ENCODE data around the gene CCDC134. TPM values are rescaled to one million over a fixed set of nuclear protein-coding genes. Genes with fewer than 3 reads are reported as not detected.

CCDC134 gene
- total and polyA plus RNA-seq, 2 of the 13 experiments (the other 11 are each of a cell fraction or from before 2014, with no cell fraction given), result 4.8 to 17.4 TPM

DNA sequence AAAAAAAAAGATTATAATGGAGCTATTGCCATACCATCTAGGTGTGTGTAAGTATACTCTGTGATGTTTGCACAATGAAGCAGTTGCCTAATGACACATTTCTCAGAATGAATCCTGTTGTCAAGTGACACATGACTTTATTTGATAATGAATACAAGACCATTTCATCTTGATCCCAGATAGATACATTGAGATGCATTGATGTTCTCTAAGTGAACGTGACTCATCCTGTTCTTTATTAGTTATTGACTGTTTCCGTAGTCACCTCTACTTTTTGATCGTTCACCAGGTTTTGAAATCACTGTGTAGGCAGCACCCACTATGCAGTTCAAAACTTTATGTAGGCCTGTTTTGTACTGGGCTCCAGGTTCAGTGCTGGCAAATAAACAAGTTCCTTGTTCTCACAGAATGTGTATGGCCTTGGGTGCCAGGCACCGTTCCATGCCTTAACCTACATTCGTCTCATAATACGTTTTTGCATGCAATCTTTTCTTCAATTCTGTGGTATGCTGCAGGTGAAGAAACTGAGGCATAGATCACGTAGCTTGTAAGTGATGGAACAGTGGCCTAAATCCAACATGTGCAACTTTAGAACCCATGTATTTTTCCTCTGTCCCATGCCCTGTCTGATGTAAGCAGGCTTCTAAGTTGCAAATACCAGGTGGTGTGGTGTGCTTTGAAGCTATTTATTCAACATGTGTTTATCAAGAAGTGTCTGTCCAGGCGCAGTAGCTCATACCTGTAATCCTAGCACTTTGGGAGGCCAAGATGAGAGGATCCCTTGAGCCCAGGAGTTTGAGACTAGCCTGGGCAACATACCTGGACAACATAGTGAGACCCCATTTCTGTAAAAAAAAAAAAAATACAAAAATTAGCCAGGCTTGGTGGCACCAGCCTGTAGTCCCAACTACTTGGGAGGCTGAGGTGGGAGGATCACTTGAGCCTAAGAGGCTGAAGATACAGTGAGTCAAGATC, 42.8 kb downstream of the CCDC134 start (continued):
- TF ChIP-seq, protein P1, sequence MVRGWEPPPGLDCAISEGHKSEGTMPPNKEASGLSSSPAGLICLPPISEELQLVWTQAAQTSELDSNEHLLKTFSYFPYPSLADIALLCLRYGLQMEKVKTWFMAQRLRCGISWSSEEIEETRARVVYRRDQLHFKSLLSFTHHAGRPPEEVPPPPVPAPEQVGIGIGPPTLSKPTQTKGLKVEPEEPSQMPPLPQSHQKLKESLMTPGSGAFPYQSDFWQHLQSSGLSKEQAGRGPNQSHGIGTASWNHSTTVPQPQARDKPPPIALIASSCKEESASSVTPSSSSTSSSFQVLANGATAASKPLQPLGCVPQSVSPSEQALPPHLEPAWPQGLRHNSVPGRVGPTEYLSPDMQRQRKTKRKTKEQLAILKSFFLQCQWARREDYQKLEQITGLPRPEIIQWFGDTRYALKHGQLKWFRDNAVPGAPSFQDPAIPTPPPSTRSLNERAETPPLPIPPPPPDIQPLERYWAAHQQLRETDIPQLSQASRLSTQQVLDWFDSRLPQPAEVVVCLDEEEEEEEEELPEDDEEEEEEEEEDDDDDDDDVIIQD (CRISPR knock-in tag; IDR thresholded peaks at IDR 0.05; ENCODE audit: low read depth), result no peak
- TF ChIP-seq, protein P2, sequence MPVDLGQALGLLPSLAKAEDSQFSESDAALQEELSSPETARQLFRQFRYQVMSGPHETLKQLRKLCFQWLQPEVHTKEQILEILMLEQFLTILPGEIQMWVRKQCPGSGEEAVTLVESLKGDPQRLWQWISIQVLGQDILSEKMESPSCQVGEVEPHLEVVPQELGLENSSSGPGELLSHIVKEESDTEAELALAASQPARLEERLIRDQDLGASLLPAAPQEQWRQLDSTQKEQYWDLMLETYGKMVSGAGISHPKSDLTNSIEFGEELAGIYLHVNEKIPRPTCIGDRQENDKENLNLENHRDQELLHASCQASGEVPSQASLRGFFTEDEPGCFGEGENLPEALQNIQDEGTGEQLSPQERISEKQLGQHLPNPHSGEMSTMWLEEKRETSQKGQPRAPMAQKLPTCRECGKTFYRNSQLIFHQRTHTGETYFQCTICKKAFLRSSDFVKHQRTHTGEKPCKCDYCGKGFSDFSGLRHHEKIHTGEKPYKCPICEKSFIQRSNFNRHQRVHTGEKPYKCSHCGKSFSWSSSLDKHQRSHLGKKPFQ (CRISPR knock-in tag; IDR thresholded peaks at IDR 0.05; ENCODE audit: insufficient replicate concordance), result no peak
- TF ChIP-seq ZSCAN29 (CRISPR knock-in tag; conservative IDR thresholded peaks at IDR 0.05) (no peak), SOX13 (IDR thresholded peaks at IDR 0.05) (no peak), SOX13 (CRISPR knock-in tag; conservative IDR thresholded peaks at IDR 0.05 in 1 of 2, IDR thresholded peaks at IDR 0.05 in 1 of 2) (peak in 1 of 2 experiments; percentile 22; a peak in 1 of 4 replicates), CEBPB (IDR thresholded peaks at IDR 0.05; ENCODE audit: borderline replicate concordance, low read depth, low read length) (peak; percentile 71; the same call in 1 of the 2 replicates)

GRCh38 chr22:41844036-41844435, 43.6 kb downstream of the CCDC134 start:
- Histone ChIP-seq H2AFZ (ENCODE audit: low read length) (no peak overlapping the region), H4K20me1 (ENCODE audit: insufficient read depth, low read length) (peaks cover 88% of the 10 kb centered on the region), H3K27ac (ENCODE audit: extremely low read length, insufficient read depth, low read length) (no peak overlapping the region), H3K27me3 (ENCODE audit: control insufficient read depth in 1 of 2, insufficient read depth in 2 of 2, low read length in 2 of 2) (no peaks in the 10 kb centered on the region), H3K9ac (ENCODE audit: insufficient read depth, low read depth, low read length) (no peak overlapping the region), H3K9me3 (ENCODE audit: low read length) (no peaks in the 10 kb centered on the region), H3K4me2 (ENCODE audit: low read depth, low read length) (no peak overlapping the region), H3K79me2 (ENCODE audit: insufficient read depth, low read length) (peaks cover 98% of the 10 kb centered on the region), H3K36me3 (replicated peaks in 1 of 2; ENCODE audit: control insufficient read depth in 1 of 2, insufficient read depth in 2 of 2, low read length in 2 of 2) (peaks cover 6 to 34% of the 10 kb centered on the region in 2 experiments), H3K4me1 (ENCODE audit: insufficient read depth, low read length) (peaks cover 85% of the 10 kb centered on the region), H3K4me3 (replicated peaks in 1 of 3; ENCODE audit: insufficient read depth in 1 of 3, low read depth in 2 of 3, low read length in 3 of 3) (no peak overlapping the region)
- ATAC-seq, result no peak
- intact Hi-C loops (cut with micrococcal nuclease; ENCODE audit: unreplicated experiment), result no loop called here
- CTCF ChIA-PET (ENCODE audit: low intra/inter-chr PET ratio, low total read pairs), result no interaction called here
- DNase-seq (ENCODE audit: low spot score), result no peak
- FAIRE-seq, result no peak
- no TSS peak for BruUV-seq (replicated peaks)
- POLR2A ChIA-PET, result interaction anchor here (0.8 to 3.8 kb wide), 3 partner anchors 11 to 43 kb away, joined by 3 to 24 read pairs (median 5); partner anchors contain the start of genes CCDC134 and SREBF2
- in situ Hi-C loops (cut with HindIII; ENCODE audit: extremely low pct_ligation_motif_present, low pct_unique_long_range_greater_than_20kb), result no loop called here
- WGBS (ENCODE audit: low lambda C conversion rate), result 83% methylated on average over 1 of the region's 1 CpG
- TF ChIP-seq, protein P3, sequence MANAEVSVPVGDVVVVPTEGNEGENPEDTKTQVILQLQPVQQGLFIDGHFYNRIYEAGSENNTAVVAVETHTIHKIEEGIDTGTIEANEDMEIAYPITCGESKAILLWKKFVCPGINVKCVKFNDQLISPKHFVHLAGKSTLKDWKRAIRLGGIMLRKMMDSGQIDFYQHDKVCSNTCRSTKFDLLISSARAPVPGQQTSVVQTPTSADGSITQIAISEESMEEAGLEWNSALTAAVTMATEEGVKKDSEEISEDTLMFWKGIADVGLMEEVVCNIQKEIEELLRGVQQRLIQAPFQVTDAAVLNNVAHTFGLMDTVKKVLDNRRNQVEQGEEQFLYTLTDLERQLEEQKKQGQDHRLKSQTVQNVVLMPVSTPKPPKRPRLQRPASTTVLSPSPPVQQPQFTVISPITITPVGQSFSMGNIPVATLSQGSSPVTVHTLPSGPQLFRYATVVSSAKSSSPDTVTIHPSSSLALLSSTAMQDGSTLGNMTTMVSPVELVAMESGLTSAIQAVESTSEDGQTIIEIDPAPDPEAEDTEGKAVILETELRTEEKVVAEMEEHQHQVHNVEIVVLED (CRISPR knock-in tag; IDR thresholded peaks at IDR 0.05; ENCODE audit: borderline replicate concordance), result no peak
- TF ChIP-seq KDM5B (CRISPR knock-in tag; IDR thresholded peaks at IDR 0.05; ENCODE audit: borderline replicate concordance) (no peak), ZNF605 (CRISPR knock-in tag; IDR thresholded peaks at IDR 0.05) (no peak), MATR3 (CRISPR knock-in tag; IDR thresholded peaks at IDR 0.05) (no peak), ZNF691 (CRISPR knock-in tag; IDR thresholded peaks at IDR 0.05; ENCODE audit: borderline replicate concordance, low read depth) (no peak), MIER3 (CRISPR knock-in tag; IDR thresholded peaks at IDR 0.05; ENCODE audit: borderline replicate concordance) (no peak), PAF1 (CRISPR knock-in tag; IDR thresholded peaks at IDR 0.05) (no peak), BRD4 (CRISPR knock-in tag; IDR thresholded peaks at IDR 0.05) (no peak), ZFP1 (CRISPR knock-in tag; IDR thresholded peaks at IDR 0.05) (no peak)
